GM12878 (cell line): ENCODE results near the gene OSBPL3. TPM values are rescaled to one million over a fixed set of nuclear protein-coding genes. Genes with fewer than 3 reads are reported as not detected.

Source experiments
- ATF2 ChIP-seq: IDR thresholded peaks from 2 replicates; pipeline ENCODE4 v1.6.1; 2012; ENCODE audit warnings: low read length, inconsistent platforms
- BRCA1 ChIP-seq: IDR thresholded peaks from 2 replicates; pipeline ENCODE4 v1.6.1; 2011; ENCODE audit warnings: low read depth, low read length, improper control_type of control experiment
- DPF2 ChIP-seq: fragments of 450-650 bp; IDR thresholded peaks from 2 replicates; pipeline ENCODE4 v1.6.1; 2017; ENCODE audit warnings: mild to moderate bottlenecking
- E2F8 ChIP-seq: fragments of 450-650 bp; IDR thresholded peaks from 2 replicates; pipeline ENCODE4 v1.6.1; 2018; ENCODE audit warnings: mild to moderate bottlenecking, low read depth, moderate library complexity; ENCODE audit not compliant: partially characterized antibody
- KAT2A ChIP-seq: conservative IDR thresholded peaks from 2 replicates; pipeline ENCODE4 v1.6.1; 2011; ENCODE audit warnings: low read depth, low read length; ENCODE audit not compliant: control insufficient read depth
- MEF2B ChIP-seq: fragments of 450-650 bp; IDR thresholded peaks from 2 replicates; pipeline ENCODE4 v1.6.1; 2018; ENCODE audit warnings: mild to moderate bottlenecking, moderate library complexity; ENCODE audit not compliant: partially characterized antibody, poor library complexity, severe bottlenecking
- POLR2AphosphoS2 ChIP-seq: IDR thresholded peaks from 2 replicates; pipeline ENCODE4 v1.6.1; 2011; ENCODE audit warnings: low read depth, mild to moderate bottlenecking, low read length, improper control_type of control experiment, moderate library complexity
- SMAD5 ChIP-seq: IDR thresholded peaks from 2 replicates; pipeline ENCODE4 v1.6.1; 2016; ENCODE audit warnings: antibody characterized with exemption, low read depth
- polyA plus RNA-seq, 11 experiments: library from polyadenylated mRNA; depleted of rRNA in 4 of 11; unstranded in 6 of 11; stranded (reverse) in 5 of 11; fragments of >200 nt; fragmentation: Nextera tagmentation in 4 of 11; fragmentation: Illumina TruSeq in 1 of 11; extraction: Ambion mirVana in 4 of 11; extraction: Trizol in 1 of 11; gene quantifications; 1 replicate in 1 of 11; 2 replicates in 10 of 11; pipeline versions ENCODE4 v1.2.1 to v1.2.3, GENCODE V29; 2011 to 2016; ENCODE audit warnings: inconsistent platforms in 2 of 11, missing spikeins in 2 of 11, low read depth in 1 of 11
- total RNA-seq, 4 experiments: library from RNA; depleted of rRNA in 3 of 4; stranded (reverse); fragments of >200 nt in 3 of 4; fragmentation: Illumina TruSeq in 1 of 4; extraction: Trizol in 1 of 4; gene quantifications; 2 replicates each; pipeline versions ENCODE4 v1.2.1 to v1.2.3, GENCODE V29; 2013 to 2021
- TF ChIP-seq, protein P1 (sequence below): fragments of 450-650 bp; IDR thresholded peaks from 2 replicates; pipeline ENCODE4 v1.6.1; 2017; ENCODE audit warnings: mild to moderate bottlenecking, moderate library complexity
- TF ChIP-seq, protein P2 (sequence below): fragments of 450-650 bp; IDR thresholded peaks from 2 replicates; pipeline ENCODE4 v1.6.1; 2017; ENCODE audit warnings: borderline replicate concordance
- TF ChIP-seq, protein P3 (sequence below): fragments of 150-350 bp; IDR thresholded peaks from 2 replicates; pipeline ENCODE4 v1.6.1; 2014; ENCODE audit warnings: mild to moderate bottlenecking, low read depth, low read length

Gene OSBPL3
- total and polyA plus RNA-seq, 10 of the 15 experiments (the other 5 are each of a cell fraction or from before 2014, with no cell fraction given), result 6.1 to 46.6 (median 27.0) TPM

GRCh38 chr7:24965831-24966708 is 13.9 kb downstream of the OSBPL3 start (continued):
- TF ChIP-seq, protein P1, sequence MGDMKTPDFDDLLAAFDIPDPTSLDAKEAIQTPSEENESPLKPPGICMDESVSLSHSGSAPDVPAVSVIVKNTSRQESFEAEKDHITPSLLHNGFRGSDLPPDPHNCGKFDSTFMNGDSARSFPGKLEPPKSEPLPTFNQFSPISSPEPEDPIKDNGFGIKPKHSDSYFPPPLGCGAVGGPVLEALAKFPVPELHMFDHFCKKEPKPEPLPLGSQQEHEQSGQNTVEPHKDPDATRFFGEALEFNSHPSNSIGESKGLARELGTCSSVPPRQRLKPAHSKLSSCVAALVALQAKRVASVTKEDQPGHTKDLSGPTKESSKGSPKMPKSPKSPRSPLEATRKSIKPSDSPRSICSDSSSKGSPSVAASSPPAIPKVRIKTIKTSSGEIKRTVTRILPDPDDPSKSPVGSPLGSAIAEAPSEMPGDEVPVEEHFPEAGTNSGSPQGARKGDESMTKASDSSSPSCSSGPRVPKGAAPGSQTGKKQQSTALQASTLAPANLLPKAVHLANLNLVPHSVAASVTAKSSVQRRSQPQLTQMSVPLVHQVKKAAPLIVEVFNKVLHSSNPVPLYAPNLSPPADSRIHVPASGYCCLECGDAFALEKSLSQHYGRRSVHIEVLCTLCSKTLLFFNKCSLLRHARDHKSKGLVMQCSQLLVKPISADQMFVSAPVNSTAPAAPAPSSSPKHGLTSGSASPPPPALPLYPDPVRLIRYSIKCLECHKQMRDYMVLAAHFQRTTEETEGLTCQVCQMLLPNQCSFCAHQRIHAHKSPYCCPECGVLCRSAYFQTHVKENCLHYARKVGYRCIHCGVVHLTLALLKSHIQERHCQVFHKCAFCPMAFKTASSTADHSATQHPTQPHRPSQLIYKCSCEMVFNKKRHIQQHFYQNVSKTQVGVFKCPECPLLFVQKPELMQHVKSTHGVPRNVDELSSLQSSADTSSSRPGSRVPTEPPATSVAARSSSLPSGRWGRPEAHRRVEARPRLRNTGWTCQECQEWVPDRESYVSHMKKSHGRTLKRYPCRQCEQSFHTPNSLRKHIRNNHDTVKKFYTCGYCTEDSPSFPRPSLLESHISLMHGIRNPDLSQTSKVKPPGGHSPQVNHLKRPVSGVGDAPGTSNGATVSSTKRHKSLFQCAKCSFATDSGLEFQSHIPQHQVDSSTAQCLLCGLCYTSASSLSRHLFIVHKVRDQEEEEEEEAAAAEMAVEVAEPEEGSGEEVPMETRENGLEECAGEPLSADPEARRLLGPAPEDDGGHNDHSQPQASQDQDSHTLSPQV, result no peak
- TF ChIP-seq, protein P2, sequence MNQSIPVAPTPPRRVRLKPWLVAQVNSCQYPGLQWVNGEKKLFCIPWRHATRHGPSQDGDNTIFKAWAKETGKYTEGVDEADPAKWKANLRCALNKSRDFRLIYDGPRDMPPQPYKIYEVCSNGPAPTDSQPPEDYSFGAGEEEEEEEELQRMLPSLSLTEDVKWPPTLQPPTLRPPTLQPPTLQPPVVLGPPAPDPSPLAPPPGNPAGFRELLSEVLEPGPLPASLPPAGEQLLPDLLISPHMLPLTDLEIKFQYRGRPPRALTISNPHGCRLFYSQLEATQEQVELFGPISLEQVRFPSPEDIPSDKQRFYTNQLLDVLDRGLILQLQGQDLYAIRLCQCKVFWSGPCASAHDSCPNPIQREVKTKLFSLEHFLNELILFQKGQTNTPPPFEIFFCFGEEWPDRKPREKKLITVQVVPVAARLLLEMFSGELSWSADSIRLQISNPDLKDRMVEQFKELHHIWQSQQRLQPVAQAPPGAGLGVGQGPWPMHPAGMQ, result peak; percentile 24; the same call in 1 of the 2 replicates
- TF ChIP-seq KAT2A (no peak), E2F8 (no peak), MEF2B (peak; percentile 80), BRCA1 (no peak), DPF2 (peak; percentile 95), SMAD5 (no peak), ATF2 (peak; percentile 89), POLR2AphosphoS2 (no peak)
- TF ChIP-seq, protein P3, sequence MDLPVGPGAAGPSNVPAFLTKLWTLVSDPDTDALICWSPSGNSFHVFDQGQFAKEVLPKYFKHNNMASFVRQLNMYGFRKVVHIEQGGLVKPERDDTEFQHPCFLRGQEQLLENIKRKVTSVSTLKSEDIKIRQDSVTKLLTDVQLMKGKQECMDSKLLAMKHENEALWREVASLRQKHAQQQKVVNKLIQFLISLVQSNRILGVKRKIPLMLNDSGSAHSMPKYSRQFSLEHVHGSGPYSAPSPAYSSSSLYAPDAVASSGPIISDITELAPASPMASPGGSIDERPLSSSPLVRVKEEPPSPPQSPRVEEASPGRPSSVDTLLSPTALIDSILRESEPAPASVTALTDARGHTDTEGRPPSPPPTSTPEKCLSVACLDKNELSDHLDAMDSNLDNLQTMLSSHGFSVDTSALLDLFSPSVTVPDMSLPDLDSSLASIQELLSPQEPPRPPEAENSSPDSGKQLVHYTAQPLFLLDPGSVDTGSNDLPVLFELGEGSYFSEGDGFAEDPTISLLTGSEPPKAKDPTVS, result no peak
